Measurements from ENCODE around the gene MAU2. TPM values are rescaled to one million over a fixed set of nuclear protein-coding genes. Genes with fewer than 3 reads are reported as not detected.

Gene MAU2
- polyA plus RNA-seq, 1 donor from 2014 or later: 48.3 TPM

DNA sequence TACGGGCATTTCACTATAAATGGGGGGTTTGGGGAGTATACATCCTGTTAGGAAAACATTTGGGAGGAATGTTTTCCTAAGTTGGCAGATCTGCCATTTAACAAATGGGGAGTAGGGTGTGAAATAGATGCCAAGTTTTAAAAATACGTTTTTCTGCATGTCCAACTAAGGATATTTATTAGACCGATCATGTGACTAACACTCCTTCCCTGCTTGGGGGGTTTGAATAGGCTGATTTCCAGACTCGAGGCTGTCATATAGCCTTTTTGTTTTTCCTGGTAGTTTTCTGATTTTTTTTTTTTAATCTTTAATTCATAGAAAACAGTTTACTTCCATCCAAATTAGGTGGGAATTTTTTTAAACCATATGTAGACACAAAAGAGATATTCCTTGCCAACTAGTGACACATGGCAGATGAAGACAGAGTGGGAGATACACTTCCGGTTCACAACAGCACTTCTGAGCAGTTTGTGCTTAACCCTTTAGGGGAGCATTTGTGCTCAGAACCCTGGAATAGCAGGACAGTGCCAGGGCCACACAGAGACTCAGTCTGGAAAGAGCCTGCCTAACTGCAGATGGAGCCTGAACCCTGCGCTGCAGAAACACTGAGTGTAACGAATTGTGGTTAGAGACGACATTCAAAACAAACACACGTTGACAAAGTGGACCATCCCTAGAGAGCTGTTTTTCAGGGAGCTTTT, 79.3 kb downstream of the MAU2 start:
- Histone ChIP-seq H3K4me2 (ENCODE audit: low read length) (no peak overlapping the region), H3K9ac (ENCODE audit: low read length) (no peak overlapping the region), H3K36me3 (ENCODE audit: insufficient read depth, low read length) (no peaks in the 10 kb centered on the region), H3K79me2 (replicated peaks; ENCODE audit: insufficient read depth, low read length) (no peaks in the 10 kb centered on the region), H3K9me2 (ENCODE audit: insufficient read depth, low read length) (no peaks in the 10 kb centered on the region), H3K9me3 (ENCODE audit: low read length) (no peaks in the 10 kb centered on the region), H3K4me3 (ENCODE audit: low read length) (no peak overlapping the region), H3K27me3 (ENCODE audit: insufficient read depth, low read depth, low read length) (no peaks in the 10 kb centered on the region), H2AFZ (ENCODE audit: low read depth, low read length) (no peak overlapping the region), H3K27ac (ENCODE audit: low read length) (no peak overlapping the region), H4K20me1 (ENCODE audit: insufficient read depth) (no peaks in the 10 kb centered on the region), H3F3A (ENCODE audit: insufficient read depth, low read length, poor library complexity, severe bottlenecking) (no peaks in the 10 kb centered on the region)
- TF ChIP-seq SMC3 (conservative IDR thresholded peaks at IDR 0.05; ENCODE audit: poor library complexity) (no peak), RAD21 (conservative IDR thresholded peaks at IDR 0.05) (no peak), EP300 (conservative IDR thresholded peaks at IDR 0.05; ENCODE audit: poor library complexity, severe bottlenecking) (no peak), REST (IDR thresholded peaks at IDR 0.05; ENCODE audit: borderline replicate concordance) (no peak), CTCF (IDR thresholded peaks at IDR 0.05; ENCODE audit: poor library complexity, severe bottlenecking) (no peak), EZH2 (IDR thresholded peaks at IDR 0.05; ENCODE audit: borderline replicate concordance, insufficient read depth, low read length, poor library complexity, severe bottlenecking) (no peak), POLR2AphosphoS5 (IDR thresholded peaks at IDR 0.05) (no peak), TAF1 (IDR thresholded peaks at IDR 0.05; ENCODE audit: low read depth) (no peak), MXI1 (conservative IDR thresholded peaks at IDR 0.05; ENCODE audit: poor library complexity, severe bottlenecking) (no peak)

DNA sequence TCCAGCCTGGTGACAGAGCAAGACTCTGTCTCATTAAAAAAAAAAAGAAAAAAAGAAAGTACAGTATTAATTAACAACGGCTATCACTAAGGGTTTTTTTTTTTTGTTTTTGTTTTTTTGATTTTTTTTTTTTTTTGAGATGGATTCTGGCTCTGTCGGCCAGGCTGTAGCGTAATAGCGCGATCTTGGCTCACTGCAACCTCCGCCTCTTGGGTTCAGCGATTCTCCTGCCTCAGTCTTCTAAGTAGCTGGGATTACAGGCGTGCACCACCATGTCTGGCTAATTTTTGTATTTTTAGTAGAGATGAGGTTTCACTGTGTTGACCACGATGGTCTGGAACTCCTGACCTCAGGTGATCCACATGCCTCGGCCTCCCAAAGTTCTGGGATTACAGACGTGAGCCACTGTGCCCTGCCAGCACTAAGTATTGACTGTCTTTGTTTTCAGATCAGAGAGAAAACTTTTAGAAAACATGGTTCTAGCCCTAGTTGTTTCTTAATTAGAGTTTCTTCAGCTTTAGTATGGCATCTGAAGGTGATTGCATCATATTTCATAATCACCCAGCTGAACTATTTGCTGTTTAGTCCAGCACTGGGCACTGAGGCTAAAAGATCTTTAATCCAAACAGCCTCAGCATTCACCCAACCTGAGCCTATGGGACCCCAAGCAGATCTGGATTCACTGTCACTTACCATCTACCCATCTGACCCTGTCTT, 82.2 kb downstream of the MAU2 start:
- Histone ChIP-seq H3K9me2 (ENCODE audit: insufficient read depth, low read length) (no peaks in the 10 kb centered on the region), H3K27ac (ENCODE audit: low read length) (no peak overlapping the region), H3K9ac (ENCODE audit: low read length) (no peak overlapping the region), H3K27me3 (ENCODE audit: insufficient read depth, low read depth, low read length) (no peaks in the 10 kb centered on the region), H2AFZ (ENCODE audit: low read depth, low read length) (no peak overlapping the region), H4K20me1 (ENCODE audit: insufficient read depth) (no peaks in the 10 kb centered on the region), H3K4me3 (ENCODE audit: low read length) (no peak overlapping the region), H3K79me2 (replicated peaks; ENCODE audit: insufficient read depth, low read length) (peaks cover 3% of the 10 kb centered on the region), H3F3A (ENCODE audit: insufficient read depth, low read length, poor library complexity, severe bottlenecking) (no peaks in the 10 kb centered on the region), H3K4me2 (ENCODE audit: low read length) (no peak overlapping the region), H3K36me3 (ENCODE audit: insufficient read depth, low read length) (no peaks in the 10 kb centered on the region), H3K9me3 (ENCODE audit: low read length) (no peaks in the 10 kb centered on the region)
- TF ChIP-seq RAD21 (conservative IDR thresholded peaks at IDR 0.05) (no peak), EP300 (conservative IDR thresholded peaks at IDR 0.05; ENCODE audit: poor library complexity, severe bottlenecking) (no peak), CTCF (IDR thresholded peaks at IDR 0.05; ENCODE audit: poor library complexity, severe bottlenecking) (no peak), MXI1 (conservative IDR thresholded peaks at IDR 0.05; ENCODE audit: poor library complexity, severe bottlenecking) (no peak), POLR2AphosphoS5 (IDR thresholded peaks at IDR 0.05) (no peak), REST (IDR thresholded peaks at IDR 0.05; ENCODE audit: borderline replicate concordance) (no peak), EZH2 (IDR thresholded peaks at IDR 0.05; ENCODE audit: borderline replicate concordance, insufficient read depth, low read length, poor library complexity, severe bottlenecking) (no peak), TAF1 (IDR thresholded peaks at IDR 0.05; ENCODE audit: low read depth) (no peak), SMC3 (conservative IDR thresholded peaks at IDR 0.05; ENCODE audit: poor library complexity) (no peak)
